Left forelimb (tissue), 1 donor: ENCODE results near the gene NCAM2.

Source experiments
- DNase-seq: peaks from one replicate; pipeline ENCODE4 v3.0.0-alpha.2; 2018; ENCODE audit warnings: low spot score

NCAM2 gene

DNA sequence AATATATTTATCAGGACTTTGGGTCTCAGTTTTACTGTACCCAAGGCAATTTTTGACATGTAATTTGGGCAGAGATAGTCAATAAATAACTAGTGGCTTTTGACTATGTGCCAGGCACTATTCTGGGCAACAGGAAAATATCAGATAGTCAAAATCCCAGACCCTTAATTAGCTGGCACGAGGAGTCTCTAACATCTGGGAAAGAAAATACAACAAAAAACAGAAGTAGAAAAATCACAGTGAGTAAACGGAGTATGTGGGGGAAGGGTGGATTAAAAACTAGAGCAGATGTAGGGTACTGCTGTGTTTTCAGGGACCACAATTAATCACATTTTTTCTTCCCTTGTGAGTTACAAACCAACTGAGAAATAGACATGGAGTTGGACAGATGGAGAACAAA lies 217.8 kb downstream of the NCAM2 start:
- no peak for DNase-seq

DNA sequence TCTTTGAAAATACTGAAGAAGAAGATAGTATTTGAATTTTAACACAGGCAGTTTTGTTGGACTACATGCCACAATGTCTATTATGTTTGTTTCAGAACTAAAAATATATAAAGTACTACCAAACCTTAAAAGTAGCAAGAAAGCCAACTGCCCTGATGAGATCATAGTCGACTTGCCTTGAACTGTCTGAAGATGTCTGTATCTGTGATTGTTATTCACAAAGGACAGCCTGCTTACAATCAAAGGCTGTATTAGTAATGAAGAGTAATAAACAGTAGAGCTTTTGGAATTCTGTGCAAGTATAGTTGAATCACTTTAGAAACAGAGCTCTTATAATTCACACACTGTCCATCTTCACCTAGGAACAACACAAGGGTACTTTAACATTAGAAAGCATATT lies 228.3 kb downstream of the NCAM2 start:
- DNase-seq = no peak

DNA sequence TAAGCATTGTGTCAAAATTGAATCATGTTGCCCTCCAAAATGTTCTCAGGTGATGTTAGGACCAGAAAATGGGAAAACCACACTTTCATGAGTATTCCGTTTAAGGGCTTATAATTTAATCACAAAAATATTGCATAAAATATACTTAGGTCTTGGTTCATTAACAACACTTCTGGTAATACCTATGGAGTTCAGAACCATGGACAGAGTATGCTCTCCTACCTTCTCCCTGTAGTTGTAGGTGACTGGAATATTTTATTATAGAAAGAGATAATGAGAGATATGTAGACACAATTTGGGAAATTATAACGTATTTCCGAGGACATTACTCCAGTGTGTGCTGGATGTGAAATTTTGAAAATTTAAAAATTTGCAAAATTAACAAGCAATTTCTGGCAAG lies 232.5 kb downstream of the NCAM2 start:
- no peak for DNase-seq

DNA sequence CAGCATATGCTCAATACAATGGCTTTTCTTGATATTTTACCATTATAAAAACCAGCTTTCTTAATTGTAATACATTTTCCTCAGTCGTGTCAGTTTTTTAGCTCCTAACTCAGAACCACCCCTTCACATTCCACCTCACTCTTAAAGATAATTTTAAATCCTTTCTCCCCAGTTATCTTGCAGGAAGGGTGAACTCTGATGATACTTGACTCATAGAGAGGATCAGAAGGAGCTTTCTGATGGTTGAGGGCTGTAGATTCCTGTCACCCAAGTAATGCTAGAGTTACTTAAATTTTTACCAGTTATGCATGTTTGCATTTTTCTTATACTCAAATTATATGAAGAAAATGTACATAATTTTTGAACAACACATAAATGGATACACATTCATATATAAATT lies 233.7 kb downstream of the NCAM2 start:
- no peak for DNase-seq

DNA sequence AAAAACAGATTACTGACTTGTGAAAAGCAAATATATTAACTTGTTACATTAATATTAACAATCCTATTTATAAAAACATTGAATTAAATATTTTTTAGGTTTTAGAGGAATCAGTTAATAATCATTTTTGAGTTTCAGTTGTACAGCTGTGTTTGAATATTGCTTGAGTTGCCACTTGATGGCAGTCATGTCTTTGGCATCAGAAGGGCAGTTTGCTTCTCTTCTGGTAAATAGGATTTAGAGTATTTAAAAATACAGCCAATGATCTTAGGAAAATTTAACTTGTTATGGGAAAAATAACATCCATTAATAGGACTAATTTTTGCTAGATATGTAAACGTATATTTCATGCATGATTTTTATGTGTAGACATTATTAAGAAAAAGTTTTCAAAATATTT lies 234.1 kb downstream of the NCAM2 start:
- DNase-seq = no peak

DNA sequence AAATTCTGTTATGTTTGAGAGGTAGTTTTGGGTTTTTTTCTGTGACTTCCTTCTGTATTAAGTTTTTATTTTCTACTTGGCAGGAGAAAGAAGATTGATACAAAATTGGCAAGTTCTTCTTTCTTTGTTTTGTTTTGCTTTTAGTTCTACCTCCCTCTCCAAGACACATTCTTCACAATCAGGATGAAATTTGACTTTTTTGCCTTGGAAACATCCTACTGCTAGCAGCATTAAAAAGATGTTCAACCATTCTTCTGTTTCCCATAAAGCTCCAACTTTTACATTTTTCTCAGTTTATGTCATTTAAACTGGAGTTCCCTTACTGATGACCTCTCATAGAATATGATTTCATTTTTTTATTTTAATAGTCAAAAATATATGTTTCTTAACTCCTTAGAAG lies 234.8 kb downstream of the NCAM2 start:
- DNase-seq = no peak

DNA sequence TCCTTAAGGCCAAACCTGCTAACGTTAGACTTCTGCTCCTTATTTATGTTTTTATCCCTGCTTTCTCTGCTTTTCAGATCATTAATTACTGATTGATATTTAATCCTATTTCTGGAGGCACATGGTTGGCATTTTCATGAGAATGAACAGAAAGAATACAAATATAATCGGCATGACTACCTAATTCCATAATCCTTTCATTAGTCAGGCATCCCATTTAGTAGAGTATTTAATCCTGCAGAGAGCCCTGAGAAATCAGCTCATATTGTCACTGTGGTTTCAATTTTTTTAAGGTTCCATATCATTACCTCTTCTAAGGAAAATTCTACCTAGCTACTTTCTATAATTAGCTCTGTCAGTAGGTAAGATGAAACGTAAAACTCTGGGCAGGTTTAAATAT lies 238.8 kb downstream of the NCAM2 start:
- DNase-seq = no peak

DNA sequence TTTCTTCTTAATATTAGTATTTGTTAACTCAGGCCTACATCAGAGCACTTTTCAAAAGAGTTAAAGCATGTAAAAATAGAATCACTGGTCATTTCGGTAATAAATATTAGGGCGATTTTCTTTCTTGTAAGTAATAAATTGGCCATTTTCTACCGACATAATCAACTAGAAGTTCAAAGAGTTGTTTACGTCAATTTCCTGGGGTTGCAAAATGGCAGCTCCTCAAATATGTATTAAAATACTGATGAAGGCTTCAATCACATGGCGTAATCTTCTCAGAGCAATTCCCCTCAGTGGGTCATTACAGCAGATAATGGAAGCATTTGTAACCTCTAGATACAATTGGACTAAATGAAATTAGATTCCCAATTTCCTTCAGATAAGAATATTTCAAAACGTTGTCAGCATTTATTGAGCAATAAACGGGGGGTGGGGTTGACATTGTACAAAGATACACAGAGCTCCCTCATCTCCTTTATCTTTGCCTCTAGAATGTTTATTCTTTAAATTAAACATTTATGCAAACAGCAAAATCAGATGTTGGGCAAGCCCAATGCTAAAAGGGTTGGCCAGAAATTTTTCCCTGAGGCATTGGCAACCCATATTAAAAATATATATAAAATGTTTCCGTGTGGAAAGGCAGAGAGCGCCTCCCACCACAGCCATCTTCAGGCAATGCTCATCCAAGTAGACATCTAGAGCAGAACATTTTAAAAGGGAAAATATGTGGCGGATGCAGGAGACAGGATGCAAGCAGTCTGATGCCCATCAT lies 240.6 kb downstream of the NCAM2 start:
- DNase-seq = no peak

DNA sequence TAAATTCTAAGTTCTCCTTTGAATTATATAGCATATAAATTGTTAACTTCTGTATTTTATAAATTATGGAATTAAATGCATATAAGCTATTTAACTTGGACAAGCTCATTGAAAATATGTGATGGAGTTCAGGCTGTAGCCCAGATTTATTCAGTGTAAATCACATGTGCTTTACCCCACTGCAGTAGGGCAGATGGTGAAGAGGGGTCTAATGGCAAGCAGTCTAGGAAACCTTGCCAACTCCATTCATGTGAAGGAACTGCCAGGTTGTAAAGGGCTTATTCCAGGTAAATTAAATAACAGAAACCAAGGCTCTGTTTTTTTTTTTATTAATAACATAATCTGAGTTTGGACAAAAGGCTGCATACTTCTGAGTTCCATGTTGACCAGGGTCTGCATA lies 243.2 kb downstream of the NCAM2 start:
- no peak for DNase-seq

DNA sequence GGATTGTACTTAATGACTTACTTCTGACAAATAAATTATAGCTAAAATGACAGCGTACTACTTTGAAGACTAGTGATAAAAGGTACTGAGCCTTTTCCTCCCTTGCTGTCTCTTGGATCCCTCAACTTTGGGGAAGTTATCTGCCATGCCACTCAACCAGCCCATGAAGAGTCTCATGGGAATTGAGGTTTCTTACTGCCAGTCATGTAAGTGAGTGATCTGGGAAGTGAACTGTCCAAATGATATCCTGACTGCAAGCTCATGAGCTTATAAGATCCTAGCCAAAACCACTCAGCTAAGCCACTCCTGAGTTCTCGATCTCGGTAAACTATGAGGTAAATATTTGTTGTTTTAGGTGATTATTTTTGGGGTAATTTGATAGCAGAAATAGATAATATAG lies 247.8 kb downstream of the NCAM2 start:
- DNase-seq = no peak

DNA sequence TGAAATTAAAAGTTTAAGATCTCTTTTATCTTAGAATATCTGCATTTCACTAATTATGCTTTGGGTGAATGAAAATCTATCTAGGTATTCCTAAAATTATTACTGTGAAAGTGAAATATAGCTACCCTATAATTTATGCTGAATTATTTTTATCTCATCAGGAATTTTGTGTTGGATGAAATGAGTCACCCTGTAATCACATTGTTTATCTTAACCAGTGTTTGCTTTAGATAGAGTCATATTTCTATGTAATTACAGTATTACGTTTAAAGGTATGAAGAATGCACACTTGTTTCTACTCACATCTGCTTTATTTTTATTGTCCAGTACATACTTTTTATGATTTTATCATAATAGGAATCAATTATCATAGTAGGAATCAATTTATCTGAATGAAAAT lies 249.2 kb downstream of the NCAM2 start:
- DNase-seq = no peak

DNA sequence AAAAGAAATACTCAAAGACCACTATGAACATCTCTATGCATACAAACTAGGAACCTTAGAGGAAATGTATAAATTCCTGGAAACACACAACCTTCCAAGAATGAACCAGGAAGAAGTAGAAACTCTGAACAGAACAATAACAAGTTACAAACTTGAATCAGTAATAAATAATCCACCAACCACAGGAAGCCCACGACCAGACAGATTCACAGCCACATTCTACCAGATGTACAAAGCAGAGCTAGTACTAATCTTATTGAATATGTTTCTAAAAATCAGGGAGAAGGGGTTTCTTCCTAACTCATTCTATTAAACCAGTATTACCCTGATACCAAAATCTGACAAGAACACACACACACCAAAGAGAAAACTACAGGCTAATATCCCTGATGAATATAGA lies 263.8 kb downstream of the NCAM2 start:
- DNase-seq = no peak

DNA sequence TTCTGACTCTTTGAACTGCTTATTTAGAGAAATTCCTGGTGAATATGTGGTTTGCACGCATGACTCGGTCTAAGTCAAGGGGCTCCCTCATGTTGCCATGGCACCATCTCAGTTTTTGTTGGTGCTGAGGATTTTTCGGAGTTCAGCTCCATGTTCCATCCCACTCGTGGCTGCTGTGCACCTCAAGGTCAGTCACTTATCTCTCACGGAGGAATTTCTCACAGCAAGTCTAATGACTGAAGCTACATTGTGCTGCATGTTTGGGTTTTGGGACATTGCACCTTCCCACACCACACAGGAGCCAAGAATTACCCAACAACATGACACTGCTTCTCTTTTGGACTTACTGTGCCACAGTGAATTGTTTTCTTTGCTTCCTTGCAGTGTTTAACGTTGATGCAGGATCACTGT lies 269.9 kb downstream of the NCAM2 start:
- DNase-seq = no peak

DNA sequence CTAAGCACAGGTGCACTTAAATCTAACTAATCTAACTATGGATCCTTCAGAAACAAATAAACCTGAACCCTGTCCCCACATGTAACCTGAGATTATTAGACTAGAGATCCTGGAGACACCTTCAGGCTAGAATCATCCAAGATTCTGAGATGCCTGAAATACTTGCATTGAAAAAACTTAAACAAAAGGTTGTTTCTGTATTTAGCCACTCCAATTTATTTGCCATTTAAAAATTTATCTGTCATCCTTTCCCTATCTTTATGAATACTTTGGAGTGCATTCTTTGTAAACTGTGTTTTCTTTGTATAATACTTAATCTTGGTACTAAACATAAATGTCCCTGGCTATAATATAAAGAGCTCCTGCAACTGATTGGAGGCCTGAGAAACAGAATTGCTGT lies 270.7 kb downstream of the NCAM2 start:
- DNase-seq = no peak

DNA sequence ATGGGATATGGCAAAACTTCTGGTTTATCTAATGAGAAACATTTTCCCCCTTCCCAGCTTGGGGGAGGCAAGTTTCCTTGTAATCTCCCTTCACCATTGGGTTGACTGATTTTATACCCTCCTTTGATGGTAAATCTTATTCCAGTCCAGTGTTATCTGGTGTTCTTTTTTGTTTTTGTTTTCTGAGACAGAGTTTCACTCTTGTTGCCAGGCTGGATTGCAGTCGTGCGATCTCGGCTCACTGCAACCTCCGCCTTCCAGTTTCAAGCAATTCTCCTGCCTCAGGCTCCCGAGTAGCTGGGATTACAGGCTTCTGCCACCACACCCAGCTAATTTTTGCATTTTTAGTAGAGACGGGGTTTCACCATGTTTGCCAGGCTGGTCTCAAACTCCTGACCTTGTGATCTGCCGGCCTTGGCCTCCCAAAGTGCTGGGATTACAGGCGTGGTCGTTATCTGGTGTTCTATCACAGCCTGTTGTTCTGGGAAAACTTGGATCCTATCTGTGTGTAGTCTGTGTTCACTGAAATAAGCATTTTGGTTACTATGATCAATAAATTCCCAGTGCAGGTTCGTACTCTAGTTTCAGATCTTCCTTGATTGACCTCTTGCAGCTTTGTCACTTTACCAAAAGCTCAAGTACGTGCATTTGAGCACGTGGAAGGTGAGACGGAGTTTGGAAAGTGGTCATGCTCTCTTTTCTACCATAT lies 281.1 kb downstream of the NCAM2 start:
- no peak for DNase-seq

DNA sequence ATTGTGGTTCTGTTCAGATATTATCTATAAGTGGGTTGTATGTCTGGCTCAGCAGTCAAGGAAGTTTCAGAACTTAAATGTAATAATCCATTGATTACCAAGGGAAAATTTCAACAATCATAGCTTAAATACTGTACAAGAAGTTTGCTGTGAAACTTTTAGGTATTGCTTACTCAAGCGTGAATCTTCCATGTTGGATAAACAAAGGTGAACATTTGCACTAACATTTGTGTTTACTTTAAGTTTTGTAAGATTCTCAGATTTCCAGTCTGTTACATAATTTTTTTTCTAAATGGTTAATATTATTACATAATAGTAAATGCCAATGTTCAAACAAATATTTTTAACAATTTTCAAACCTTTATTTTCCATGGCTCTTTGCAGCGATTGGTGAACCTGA lies 285.6 kb downstream of the NCAM2 start:
- DNase-seq = no peak

DNA sequence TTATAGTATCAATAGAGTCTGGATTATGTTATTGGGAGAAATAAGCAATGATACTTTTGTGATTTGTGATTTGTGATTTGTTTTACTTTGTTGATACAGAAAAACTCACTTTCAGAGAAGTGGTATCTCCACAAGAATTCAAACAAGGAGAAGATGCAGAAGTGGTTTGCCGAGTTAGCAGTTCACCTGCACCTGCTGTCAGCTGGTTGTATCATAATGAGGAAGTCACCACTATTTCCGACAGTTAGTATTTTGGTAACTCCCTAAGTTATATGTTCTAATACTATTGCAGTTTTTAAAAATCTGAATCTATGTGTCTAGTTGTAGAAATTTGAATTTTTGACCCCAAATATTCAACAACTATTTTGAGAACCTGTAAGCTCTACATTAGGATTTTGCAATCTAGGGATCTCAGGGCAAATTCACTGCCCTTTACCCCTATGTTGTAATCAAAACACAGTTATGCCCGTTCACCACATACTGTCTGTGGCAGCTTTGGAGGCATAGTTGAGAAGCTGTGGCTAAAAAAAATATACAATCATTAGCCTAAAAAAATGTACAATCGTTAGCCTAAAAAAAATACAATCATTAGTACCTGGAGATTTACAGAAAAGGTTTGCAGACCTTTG lies 288.1 kb downstream of the NCAM2 start:
- no peak for DNase-seq

DNA sequence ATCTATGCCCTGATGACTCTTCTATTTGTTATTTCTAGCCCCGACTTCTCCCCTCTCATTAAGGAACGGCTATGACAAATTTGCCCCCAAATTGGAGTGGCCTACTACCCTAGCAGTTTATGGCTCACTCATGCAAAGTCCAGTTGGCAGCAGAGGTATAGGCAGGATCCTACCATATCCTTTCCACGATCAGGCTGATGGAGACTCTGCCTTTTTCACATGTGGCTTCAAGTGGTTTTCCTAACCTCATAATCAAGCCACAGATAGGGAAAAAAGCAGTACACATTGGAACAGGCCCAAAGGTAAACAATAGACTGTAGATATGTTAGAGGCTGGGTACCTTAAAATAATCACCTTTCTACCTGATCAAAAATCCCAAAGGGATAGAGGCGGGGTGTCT lies 292.5 kb downstream of the NCAM2 start:
- DNase-seq = no peak

DNA sequence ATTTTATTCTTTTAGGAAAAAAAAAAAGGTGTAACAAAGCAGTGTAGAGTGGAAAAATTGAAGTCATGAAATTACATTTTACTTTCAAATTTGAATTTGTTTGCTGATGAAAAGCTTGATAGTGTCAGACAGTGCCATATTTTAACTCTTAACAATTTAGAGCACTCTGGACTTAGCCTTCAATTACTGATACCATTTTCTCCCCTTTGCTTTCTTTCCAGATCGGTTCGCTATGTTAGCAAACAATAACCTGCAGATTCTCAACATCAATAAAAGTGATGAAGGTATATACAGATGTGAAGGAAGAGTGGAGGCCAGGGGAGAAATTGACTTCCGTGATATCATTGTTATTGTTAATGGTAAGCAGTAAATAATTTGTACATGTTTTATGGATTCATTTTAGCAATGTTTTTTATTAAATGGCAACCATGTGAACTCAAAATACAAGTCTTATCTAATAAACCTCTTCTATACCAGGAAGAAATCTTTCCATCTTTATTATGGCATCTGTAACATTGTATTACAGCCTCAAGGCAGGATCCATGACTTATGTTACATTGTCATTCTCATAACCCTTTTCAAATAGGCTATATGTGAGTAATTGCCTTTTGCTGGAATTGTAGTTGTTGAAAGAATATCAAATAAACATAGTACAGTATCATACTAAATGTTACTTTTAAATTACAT lies 293.8 kb downstream of the NCAM2 start:
- DNase-seq = no peak

DNA sequence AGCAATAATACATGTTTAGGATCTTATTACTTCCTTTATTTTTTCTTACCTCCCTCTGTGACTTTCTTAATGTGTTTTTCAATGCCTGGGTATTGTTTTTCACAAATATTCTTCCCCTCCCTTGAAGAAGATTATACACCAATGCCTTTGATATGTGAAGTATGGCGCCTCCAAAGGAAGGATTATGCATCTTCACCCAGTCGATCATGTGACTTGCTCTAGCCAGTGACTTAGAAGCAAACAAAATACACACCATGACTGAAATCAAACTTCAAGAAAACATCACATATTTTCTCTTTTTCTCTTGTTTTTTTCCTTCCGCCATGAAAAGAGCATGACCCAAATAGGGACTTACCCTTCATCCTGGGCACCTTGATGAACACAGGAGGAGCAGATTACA lies 297.1 kb downstream of the NCAM2 start:
- no peak for DNase-seq

DNA sequence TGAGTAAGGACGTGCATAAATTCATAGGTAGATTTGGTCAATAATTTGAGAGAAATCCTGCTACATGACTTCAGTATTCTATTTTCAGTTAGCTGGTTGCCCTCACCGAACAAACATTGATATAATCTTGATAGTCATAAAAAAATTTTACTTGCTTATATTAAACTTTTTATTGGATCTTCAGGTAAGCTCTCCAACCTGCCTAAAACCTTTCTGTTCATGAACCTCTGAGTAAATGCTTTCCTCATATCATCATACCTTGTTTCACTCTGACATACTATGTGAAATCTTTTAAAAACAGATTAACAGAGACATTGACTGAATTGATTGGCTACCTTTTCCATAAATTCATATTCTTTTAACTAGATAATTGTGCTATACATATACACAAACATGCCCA lies 299.0 kb downstream of the NCAM2 start:
- DNase-seq = no peak

DNA sequence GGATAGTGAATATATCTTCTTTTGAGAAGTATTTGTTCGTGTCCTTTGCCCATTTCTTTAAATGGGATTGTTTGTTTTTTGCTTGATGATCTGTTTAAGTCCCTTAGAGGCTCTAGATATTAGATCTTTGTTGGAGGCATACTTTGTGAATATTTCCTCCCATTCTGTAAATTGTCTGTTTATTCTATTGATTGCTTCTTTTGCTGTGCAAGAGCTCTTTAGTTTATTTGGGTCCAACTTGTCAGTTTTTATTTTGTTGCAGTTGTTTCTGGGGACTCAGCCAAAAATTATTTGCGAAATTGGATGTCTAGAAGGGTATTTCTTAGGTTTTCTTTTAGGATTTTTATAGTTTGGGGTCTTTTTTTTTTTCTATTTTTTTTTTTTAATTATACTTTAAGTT lies 302.8 kb downstream of the NCAM2 start:
- DNase-seq = no peak

DNA sequence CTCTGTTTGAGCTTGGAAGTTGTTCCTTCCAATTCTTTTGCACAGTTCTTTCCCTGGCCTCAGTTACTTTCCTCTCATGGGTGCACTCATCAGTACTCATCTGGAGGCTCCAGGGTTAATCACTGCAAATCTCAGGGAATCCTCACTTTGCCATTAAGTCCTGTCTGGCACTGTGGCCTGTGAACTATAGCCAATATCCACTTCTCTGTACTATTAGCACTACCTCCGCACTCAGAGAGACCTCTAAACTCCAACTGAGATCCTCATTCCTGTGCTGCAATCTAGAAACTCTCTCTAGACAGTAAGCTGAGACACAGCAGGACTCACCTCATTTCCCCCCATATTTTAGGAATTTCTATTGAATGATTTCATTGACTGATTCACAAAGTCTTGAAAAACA lies 311.3 kb downstream of the NCAM2 start:
- DNase-seq = no peak
